Neuronal stem cell (in vitro differentiated cells): ENCODE measurements around the gene RP2.

Experiments
- DNase-seq: peaks from one replicate; pipeline ENCODE4 v3.0.0-alpha.2; 2013; ENCODE audit warnings: low spot score
- H2AFZ ChIP-seq: one replicate; pipeline ENCODE4 v1.6.1; 2013; ENCODE audit warnings: mild to moderate bottlenecking, low read length, inconsistent platforms
- H2AK5ac ChIP-seq: 2 replicates; pipeline ENCODE4 v1.6.1; 2013; ENCODE audit warnings: low read depth, mild to moderate bottlenecking, inconsistent platforms, low read length, moderate library complexity, mixed read lengths
- H2BK120ac ChIP-seq: 2 replicates; pipeline ENCODE4 v1.6.1; 2013; ENCODE audit warnings: low read depth, mild to moderate bottlenecking, inconsistent platforms, low read length, moderate library complexity, mixed read lengths
- H2BK12ac ChIP-seq: one replicate; pipeline ENCODE4 v1.6.1; 2013; ENCODE audit warnings: low read length, inconsistent platforms
- H2BK15ac ChIP-seq: 2 replicates; pipeline ENCODE4 v1.6.1; 2013; ENCODE audit warnings: mild to moderate bottlenecking, low read length, inconsistent platforms, mixed read lengths
- H2BK5ac ChIP-seq: one replicate; pipeline ENCODE4 v1.6.1; 2013; ENCODE audit warnings: inconsistent platforms, mild to moderate bottlenecking, low read length, moderate library complexity
- H3K14ac ChIP-seq: one replicate; pipeline ENCODE4 v1.6.1; 2013; ENCODE audit warnings: low read length, inconsistent platforms
- H3K18ac ChIP-seq: 2 replicates; pipeline ENCODE4 v1.6.1; 2013; ENCODE audit warnings: low read length, inconsistent platforms
- H3K23ac ChIP-seq: 2 replicates; pipeline ENCODE4 v1.6.1; 2013; ENCODE audit warnings: low read depth, mild to moderate bottlenecking, mixed read lengths, low read length, inconsistent platforms; ENCODE audit not compliant: poor library complexity
- H3K27ac ChIP-seq: replicated peaks from 3 replicates; pipeline ENCODE4 v1.5.1; 2013; ENCODE audit warnings: low read length, inconsistent platforms
- H3K27me3 ChIP-seq, 3 experiments: 2 replicates each; pipeline ENCODE4 v1.6.1; 2013; ENCODE audit warnings: low read length in 3 of 3, mild to moderate bottlenecking in 2 of 3, inconsistent platforms in 1 of 3, low read depth in 1 of 3, mixed read lengths in 1 of 3, moderate library complexity in 1 of 3; ENCODE audit not compliant: control insufficient read depth in 3 of 3, insufficient read depth in 3 of 3
- H3K36me3 ChIP-seq, 2 donors: replicated peaks in 1 of 2; 2 replicates each; pipeline ENCODE4 v1.6.1; 2013; ENCODE audit warnings: low read length in 2 of 2; ENCODE audit not compliant: control insufficient read depth in 2 of 2, insufficient read depth in 2 of 2
- H3K4ac ChIP-seq: 2 replicates; pipeline ENCODE4 v1.6.1; 2013; ENCODE audit warnings: inconsistent platforms, mild to moderate bottlenecking, low read length, moderate library complexity
- H3K4me1 ChIP-seq, 2 donors: 1 replicate in 1 of 2; 2 replicates in 1 of 2; pipeline ENCODE4 v1.6.1; 2013; ENCODE audit warnings: low read length in 2 of 2, low read depth in 1 of 2; ENCODE audit not compliant: control insufficient read depth in 2 of 2, insufficient read depth in 1 of 2
- H3K4me2 ChIP-seq: one replicate; pipeline ENCODE4 v1.6.1; 2013; ENCODE audit warnings: mild to moderate bottlenecking, low read length, inconsistent platforms; ENCODE audit not compliant: insufficient read depth, poor library complexity, severe bottlenecking
- H3K4me3 ChIP-seq, 2 donors: 2 replicates each; pipeline ENCODE4 v1.5.1; 2013; ENCODE audit warnings: low read length in 2 of 2, mild to moderate bottlenecking in 2 of 2, inconsistent platforms in 1 of 2, moderate library complexity in 1 of 2
- H3K79me1 ChIP-seq: one replicate; pipeline ENCODE4 v1.6.1; 2013; ENCODE audit warnings: low read depth, mild to moderate bottlenecking, inconsistent platforms, low read length, moderate library complexity
- H3K9ac ChIP-seq: one replicate; pipeline ENCODE4 v1.6.1; 2013; ENCODE audit warnings: mild to moderate bottlenecking, low read depth, low read length, inconsistent platforms; ENCODE audit not compliant: poor library complexity
- H3K9me3 ChIP-seq, 2 donors: replicated peaks in 1 of 2; 2 replicates each; pipeline versions ENCODE3 to v1.6.1; 2013; ENCODE audit warnings: low read length in 2 of 2, mild to moderate bottlenecking in 2 of 2, inconsistent platforms in 1 of 2, low read depth in 1 of 2, mixed read lengths in 1 of 2, moderate library complexity in 1 of 2; ENCODE audit not compliant: control insufficient read depth in 2 of 2, insufficient read depth in 1 of 2
- H4K8ac ChIP-seq: one replicate; pipeline ENCODE4 v1.6.1; 2013; ENCODE audit warnings: low read depth, mild to moderate bottlenecking, inconsistent platforms, low read length, moderate library complexity
- H4K91ac ChIP-seq: one replicate; pipeline ENCODE4 v1.6.1; 2013; ENCODE audit warnings: low read length, low read depth, mild to moderate bottlenecking, inconsistent platforms; ENCODE audit not compliant: poor library complexity
- WGBS, 2 donors: extraction: QIAGEN DNeasy Blood & Tissue Kit; methylation state at CpG; one replicate each; pipeline ENCODE4 v1.1.7; 2013; ENCODE audit warnings: missing lambda C conversion rate in 2 of 2, mixed read lengths in 1 of 2; ENCODE audit not compliant: insufficient read length in 2 of 2, insufficient replicate concordance in 1 of 2; ENCODE audit errors: extremely low coverage in 2 of 2; 5-methylcytosine and 5-hydroxymethylcytosine counted together

The RP2 gene

DNA sequence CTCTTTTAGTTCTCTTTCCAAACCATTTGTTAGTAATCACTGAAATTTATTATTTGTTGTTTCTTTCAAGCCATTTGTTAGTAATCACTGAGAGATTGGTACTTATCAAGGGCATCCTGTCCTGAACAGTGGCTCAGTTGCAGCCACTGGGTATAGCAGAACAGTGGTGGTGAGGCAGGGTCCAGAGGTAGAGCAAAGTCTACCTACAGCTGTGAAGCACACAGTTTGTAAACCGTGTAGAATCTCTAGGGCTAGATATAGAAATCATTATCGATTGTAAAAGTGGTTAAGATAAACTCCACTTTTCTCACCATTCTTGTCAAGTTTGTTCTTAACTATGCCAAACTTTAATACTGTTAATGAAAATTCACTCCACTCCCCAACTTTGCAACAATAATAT lies 79.4 kb downstream of the RP2 start:
- H3K4me2 ChIP-seq = no peak overlapping the region
- no peak overlapping the region for H3K4ac ChIP-seq
- no peak overlapping the region for H3K18ac ChIP-seq
- H3K23ac ChIP-seq = no peak overlapping the region
- no CpG with 5 or more reads among the region's 2 CpGs for WGBS, 2 donors
- no peak overlapping the region for H3K27ac ChIP-seq
- DNase-seq = no peak
- no peak overlapping the region for H4K91ac ChIP-seq
- H3K4me3 ChIP-seq = no peak overlapping the region
- H2AK5ac ChIP-seq = no peak overlapping the region
- no peak overlapping the region for H3K14ac ChIP-seq
- H2BK15ac ChIP-seq = no peak overlapping the region
- H3K9me3 ChIP-seq = peaks cover 0 to 13% of the 10 kb centered on the region in 2 donors
- no peaks in the 10 kb centered on the region for H3K27me3 ChIP-seq
- peaks cover 3 to 5% of the 10 kb centered on the region in 2 donors for H3K4me1 ChIP-seq
- H2BK12ac ChIP-seq = no peak overlapping the region
- no peaks in the 10 kb centered on the region for H3K36me3 ChIP-seq
- no peak overlapping the region for H2AFZ ChIP-seq
- H4K8ac ChIP-seq = no peak overlapping the region
- H2BK5ac ChIP-seq = no peak overlapping the region
- H2BK120ac ChIP-seq = no peak overlapping the region
- peaks cover 2% of the 10 kb centered on the region for H3K79me1 ChIP-seq
- no peak overlapping the region for H3K9ac ChIP-seq

DNA sequence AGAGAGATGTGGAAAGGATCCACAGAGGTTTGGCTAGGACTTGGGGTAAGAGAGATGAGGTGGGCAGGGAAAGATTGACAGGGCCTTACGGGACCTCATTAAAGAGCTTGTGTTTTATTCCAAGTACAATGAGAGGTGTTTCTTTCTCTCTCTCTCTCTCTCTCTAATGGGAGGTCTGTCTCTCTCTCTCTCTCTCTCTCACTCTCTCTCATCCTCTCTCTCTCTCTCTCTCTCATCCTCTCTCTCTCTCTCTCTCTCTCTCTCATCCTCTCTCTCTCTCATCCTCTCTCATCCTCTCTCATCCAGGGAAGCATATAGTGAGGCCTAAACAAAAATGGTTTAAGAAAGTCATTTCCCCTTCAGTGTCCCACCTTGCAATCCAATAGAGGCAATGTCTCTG lies 80.8 kb downstream of the RP2 start:
- Histone ChIP-seq H3K23ac (no peak overlapping the region), H3K9ac (no peak overlapping the region), H2BK15ac (no peak overlapping the region), H3K4me2 (no peak overlapping the region), H3K27ac (no peak overlapping the region), H3K79me1 (peaks cover 2% of the 10 kb centered on the region), H2BK12ac (no peak overlapping the region), H4K8ac (no peak overlapping the region), H3K36me3 (no peaks in the 10 kb centered on the region), H2BK120ac (no peak overlapping the region), H3K4ac (no peak overlapping the region), H2AK5ac (no peak overlapping the region), H3K27me3 (no peaks in the 10 kb centered on the region), H2BK5ac (no peak overlapping the region), H3K4me3 (no peak overlapping the region), H2AFZ (no peak overlapping the region), H4K91ac (no peak overlapping the region), H3K14ac (no peak overlapping the region), H3K9me3 (peaks cover 0 to 17% of the 10 kb centered on the region in 2 donors), H3K18ac (no peak overlapping the region), H3K4me1 (peaks cover 3 to 5% of the 10 kb centered on the region in 2 donors)
- no CpG with 5 or more reads among the region's 1 CpG for WGBS, 2 donors
- no peak for DNase-seq

DNA sequence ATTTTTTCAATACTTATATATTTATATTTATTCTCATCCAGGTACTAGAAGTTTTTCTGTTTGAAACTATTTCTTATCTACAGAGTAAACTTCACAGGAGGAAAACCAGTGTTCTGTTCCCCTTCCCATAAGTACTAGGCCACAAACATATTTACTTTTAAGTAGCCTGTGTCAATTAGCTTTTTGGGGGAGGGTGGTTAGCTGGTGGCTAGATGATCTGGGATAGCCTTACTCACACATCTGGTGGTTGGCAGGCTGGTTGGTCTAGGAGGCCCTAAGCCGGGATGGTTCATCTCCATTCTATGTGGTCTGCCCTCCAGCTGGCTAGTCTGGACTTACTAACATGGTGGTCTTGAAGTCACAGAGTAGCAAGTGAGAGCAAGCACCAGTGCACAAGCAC lies 81.6 kb downstream of the RP2 start:
- H3K79me1 ChIP-seq = peaks cover 3% of the 10 kb centered on the region
- no peak overlapping the region for H2BK120ac ChIP-seq
- no peak overlapping the region for H3K18ac ChIP-seq
- H3K4me3 ChIP-seq = no peak overlapping the region
- H3K4ac ChIP-seq = no peak overlapping the region
- H3K14ac ChIP-seq = no peak overlapping the region
- no peak overlapping the region for H2BK15ac ChIP-seq
- no peak overlapping the region for H3K4me2 ChIP-seq
- H2AK5ac ChIP-seq = no peak overlapping the region
- H4K91ac ChIP-seq = no peak overlapping the region
- DNase-seq = no peak
- peaks cover 0 to 17% of the 10 kb centered on the region in 2 donors for H3K9me3 ChIP-seq
- H3K4me1 ChIP-seq = peaks cover 3 to 5% of the 10 kb centered on the region in 2 donors
- no peak overlapping the region for H2BK12ac ChIP-seq
- no peaks in the 10 kb centered on the region for H3K36me3 ChIP-seq
- H3K27me3 ChIP-seq = no peaks in the 10 kb centered on the region
- no peak overlapping the region for H2BK5ac ChIP-seq
- no CpG with 5 or more reads among the region's 1 CpG for WGBS, 2 donors
- H2AFZ ChIP-seq = no peak overlapping the region
- no peak overlapping the region for H3K27ac ChIP-seq
- H4K8ac ChIP-seq = no peak overlapping the region
- no peak overlapping the region for H3K9ac ChIP-seq
- no peak overlapping the region for H3K23ac ChIP-seq

DNA sequence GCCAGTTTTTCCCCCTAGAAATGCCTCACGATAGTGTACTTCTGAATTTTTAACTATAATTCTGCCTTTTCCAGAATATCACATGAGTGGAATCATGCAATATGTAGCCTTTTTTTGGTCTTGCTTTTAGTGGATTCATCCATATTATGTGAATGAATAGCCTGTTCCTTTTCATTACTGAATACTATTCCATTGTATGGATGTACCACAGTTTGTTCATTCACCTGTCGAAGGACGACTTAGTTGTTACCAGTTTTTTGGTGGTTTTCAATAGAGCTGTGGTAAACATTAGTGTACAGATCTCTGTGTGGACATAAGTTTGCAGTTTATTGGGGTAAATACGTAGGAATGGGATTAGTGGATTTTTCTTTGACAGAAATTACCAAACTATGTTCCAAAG lies 83.4 kb downstream of the RP2 start:
- Histone ChIP-seq H3K18ac (no peak overlapping the region), H3K9me3 (peaks cover 0 to 17% of the 10 kb centered on the region in 2 donors), H2AFZ (no peak overlapping the region), H2BK5ac (no peak overlapping the region), H3K4me3 (no peak overlapping the region), H2BK120ac (no peak overlapping the region), H4K8ac (no peak overlapping the region), H3K4ac (no peak overlapping the region), H3K23ac (no peak overlapping the region), H2AK5ac (no peak overlapping the region), H3K14ac (no peak overlapping the region), H3K27me3 (no peaks in the 10 kb centered on the region), H2BK15ac (no peak overlapping the region), H3K4me2 (no peak overlapping the region), H4K91ac (no peak overlapping the region), H3K9ac (no peak overlapping the region), H3K4me1 (peaks cover 0 to 2% of the 10 kb centered on the region in 2 donors), H2BK12ac (no peak overlapping the region), H3K36me3 (no peaks in the 10 kb centered on the region), H3K27ac (no peak overlapping the region), H3K79me1 (peaks cover 3% of the 10 kb centered on the region)
- DNase-seq = no peak
- WGBS, 2 donors = no CpG with 5 or more reads among the region's 4 CpGs
